GM21526 (cell line): Measurements from ENCODE around the gene CGB8.

Experiments used
- ATAC-seq: cut with Tn5 transposase; IDR thresholded peaks from one replicate; pipeline ENCODE4 v1.9.1; 2021; ENCODE audit warnings: moderate library complexity; ENCODE audit not compliant: unreplicated experiment, low FRiP score

CGB8 gene

DNA sequence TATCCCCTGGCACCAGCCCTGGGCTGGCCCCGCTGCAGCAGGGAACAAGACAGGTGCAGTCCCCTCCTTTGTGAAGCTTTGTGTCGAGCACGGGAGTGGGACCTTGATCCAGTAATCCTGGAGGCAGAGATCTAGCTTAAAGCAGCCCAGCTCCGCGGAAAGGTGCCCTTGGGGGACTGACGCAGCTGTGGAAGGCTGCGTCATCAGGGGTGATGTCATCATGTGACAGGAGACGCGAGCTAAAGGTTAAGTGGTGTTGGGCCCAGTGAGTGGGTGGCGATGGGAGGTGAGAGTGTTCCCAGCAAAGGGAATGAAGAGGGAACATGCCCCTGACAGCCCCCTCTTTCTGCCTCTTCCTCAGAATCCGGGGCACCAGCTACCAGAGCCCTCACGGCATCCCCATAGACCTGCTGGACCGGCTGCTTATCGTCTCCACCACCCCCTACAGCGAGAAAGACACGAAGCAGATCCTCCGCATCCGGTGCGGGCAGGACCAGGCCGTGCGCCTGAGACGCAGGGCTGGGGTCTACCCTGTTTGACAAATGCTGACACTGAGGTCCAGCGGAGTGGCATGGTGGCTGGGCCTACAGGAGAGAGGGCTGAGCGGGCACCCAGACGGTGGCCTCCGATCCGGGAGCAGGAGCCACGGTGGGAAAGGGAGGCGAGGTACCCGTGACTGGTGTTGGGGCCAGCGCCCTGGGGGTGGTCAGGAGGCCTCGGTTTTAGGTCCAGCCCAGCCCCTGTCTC is 34.6 kb downstream of the CGB8 start:
- ATAC-seq = no peak

DNA sequence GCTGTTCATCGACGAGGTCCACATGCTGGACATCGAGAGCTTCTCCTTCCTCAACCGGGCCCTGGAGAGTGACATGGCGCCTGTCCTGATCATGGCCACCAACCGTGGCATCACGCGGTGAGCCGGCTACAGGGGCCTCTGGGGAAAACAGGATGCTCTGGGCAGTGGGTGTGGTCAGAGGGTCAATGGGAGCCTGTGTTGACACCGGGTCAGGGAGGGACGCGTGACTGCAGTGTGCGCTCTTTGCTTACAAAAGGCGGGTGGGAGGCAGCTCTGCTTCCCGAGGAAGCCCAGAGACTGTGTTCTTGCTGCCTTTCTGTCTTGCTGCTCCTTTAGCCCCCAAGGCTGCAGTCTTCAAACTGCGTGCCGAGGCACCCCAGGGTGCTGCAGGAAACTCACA is 37.7 kb downstream of the CGB8 start:
- ATAC-seq = no peak

DNA sequence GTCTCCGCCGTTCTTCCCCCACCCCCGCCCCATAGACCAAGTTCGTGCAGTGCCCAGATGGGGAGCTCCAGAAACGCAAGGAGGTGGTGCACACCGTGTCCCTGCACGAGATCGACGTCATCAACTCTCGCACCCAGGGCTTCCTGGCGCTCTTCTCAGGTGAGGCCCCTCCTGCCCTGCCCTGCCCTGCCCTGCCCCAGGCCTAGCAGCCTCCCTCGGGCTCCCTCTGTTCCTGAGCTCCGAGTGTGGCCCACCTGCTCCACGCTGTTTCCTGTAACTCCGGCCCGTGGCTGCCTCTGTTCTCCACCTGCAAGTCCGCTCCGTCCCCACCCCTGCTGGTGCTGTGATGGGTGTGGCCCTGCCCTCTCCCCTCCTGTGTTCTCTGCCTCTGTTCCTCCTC is 38.5 kb downstream of the CGB8 start:
- no peak for ATAC-seq

DNA sequence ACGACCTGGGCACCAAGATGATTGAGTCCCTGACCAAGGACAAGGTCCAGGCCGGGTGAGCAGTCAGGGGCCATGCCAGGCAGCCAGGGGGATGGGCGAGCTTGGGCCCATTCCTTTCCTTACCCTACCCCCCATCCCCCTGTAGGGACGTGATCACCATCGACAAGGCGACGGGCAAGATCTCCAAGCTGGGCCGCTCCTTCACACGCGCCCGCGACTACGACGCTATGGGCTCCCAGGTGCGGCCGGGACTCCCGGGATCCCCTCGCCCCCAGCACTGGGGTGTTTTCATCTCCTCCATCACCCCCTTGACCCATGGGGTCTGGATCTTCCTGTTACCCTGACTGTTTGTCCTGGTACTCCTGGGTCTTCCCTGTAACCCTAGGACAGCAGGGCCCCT is 39.1 kb downstream of the CGB8 start:
- no peak for ATAC-seq

DNA sequence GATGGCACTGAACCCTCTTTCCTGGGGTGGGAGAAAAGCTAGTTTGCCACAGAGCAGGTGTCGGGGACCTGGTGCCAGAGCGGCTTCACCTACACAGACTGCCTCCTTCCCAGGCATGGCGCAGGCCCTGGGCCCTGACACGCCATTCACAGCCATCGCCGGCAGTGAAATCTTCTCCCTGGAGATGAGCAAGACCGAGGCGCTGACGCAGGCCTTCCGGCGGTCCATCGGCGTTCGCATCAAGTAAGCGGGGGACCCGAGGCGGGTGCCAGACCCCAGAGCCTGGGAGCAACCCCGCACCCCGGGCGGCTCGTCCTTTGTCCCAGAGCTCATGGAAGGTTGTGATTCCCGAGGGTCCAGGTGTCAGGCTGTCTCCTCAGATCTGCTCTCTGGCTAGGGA is 42.0 kb downstream of the CGB8 start:
- no peak for ATAC-seq

DNA sequence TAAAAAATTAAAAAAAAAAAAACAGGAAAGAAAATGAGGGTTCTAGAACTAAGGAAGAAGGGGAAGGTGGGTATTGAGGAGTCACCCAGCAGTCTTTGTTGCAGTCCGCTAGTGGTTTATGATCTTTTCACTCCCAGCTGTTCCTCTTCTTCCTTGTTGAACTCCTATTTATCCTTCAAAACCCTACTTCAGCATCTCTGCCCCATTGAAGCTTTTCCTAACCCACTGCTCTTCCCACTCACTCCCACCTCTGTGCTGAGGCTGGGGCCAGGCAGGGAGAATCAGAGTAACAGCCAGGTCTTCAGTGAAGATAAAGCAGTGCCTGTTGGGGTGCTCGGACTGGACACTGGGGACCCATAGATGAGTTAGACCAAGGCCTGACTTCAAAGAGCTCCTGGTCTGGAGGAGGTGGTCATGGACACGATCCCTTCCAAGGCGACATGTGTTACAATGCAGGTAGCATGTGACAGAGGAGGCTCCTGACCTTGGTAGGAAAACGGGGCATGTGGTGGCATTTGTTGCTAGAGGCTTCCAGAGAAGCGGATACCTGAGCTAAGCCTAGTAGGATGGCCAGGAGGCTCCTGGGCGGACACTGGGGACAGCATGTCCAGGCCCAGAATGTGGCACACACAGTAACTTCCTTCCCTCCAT is 43.8 kb downstream of the CGB8 start:
- no peak for ATAC-seq

DNA sequence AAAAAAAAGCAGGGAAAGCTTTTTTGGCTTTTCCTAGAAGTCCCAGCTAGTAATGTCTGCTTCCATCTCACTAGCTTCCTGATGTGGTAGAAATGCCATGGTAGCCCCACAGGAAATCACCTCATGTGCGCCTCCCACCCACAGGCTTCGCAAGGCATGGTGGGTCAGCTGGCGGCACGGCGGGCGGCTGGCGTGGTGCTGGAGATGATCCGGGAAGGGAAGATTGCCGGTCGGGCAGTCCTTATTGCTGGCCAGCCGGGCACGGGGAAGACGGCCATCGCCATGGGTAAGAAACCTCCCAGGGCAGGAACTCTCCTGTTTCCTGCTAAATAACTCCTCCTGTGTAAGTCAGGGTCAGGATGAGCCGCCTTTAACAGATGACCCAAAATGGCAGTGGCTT is 44.8 kb downstream of the CGB8 start:
- ATAC-seq = no peak

DNA sequence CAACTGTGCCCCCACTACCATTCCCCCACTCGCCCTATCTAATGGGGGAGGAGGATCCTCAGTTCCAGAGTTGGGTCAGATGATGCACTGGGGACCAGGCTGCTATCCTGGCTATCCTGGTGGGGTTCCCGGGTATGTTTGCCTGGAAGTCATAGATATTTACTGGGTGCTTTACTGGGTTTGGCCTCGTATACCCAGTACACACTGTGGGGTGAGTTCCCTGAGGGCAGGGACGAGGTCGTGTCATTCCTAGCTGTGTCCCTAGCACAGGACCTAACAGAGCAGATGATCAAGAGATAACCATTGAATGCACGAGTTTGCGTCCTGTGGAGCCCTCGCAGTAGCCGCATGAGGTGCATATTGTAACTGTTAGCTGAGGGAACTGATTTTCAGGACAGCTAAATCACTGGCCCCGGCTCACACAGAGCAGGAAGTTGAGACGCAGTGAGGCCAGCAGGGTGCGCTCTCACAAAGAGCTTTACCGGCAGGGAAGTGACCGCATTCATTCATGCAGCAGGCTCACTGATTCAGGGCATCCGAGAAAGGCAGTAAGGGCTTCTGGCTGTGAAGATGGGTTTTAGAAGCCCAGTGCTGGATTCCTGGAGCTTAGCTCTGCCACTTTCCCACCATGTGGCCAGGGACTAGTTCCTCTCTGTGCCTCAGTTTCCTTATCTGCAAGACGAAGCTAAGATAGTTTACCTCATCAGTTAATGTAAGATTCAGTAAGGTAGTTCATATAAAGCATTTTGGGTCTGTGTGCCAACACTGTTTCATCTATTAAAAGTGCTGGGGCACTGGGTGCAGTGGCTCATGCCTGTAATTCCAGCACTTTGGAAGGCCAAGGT is 49.2 kb downstream of the CGB8 start:
- no peak for ATAC-seq

DNA sequence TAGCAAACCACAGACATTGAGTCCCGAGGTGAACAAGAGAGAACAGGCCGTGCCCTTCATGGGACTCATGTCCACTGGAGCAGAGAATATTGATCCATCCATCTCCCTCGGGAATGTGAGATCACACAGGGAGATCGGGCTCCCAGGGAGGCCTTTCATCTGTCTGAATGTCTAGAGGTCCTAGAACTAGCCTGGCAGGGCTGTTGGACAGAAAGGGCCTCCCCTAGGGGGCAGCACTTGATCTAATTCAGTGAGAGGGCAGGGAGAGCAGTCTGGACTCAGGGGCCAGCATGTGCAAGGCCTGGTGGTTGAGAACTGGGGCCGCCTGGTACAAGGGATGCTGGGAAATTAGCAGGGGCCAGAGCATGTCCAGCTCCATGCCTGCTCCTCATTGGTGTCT is 50.9 kb downstream of the CGB8 start:
- no peak for ATAC-seq
